Tibial artery (tissue), 4 donors: ENCODE data around the gene KCNMB3.
"Not testable (repeated sequence)": the region's sequence is repeated elsewhere in the genome, so short reads cannot be mapped to it uniquely, and the experiment has no call there.

Source experiments
- DNase-seq, 2 donors: peaks; one replicate each; pipeline ENCODE4 v3.0.0-alpha.2; 2019
- H3K27ac ChIP-seq, 2 donors: fragments of 200-600 bp; sonication (generic) in 1 of 2; 1 replicate in 1 of 2; 2 replicates in 1 of 2; pipeline ENCODE4 v1.5.1; 2018 to 2019; ENCODE audit warnings: mild to moderate bottlenecking in 1 of 2
- H3K27me3 ChIP-seq, 2 donors: fragments of 200-600 bp; sonication (generic) in 1 of 2; one replicate each; pipeline versions ENCODE4 v1.5.1 to v1.6.0; 2016 to 2019
- H3K36me3 ChIP-seq, 3 donors: fragments of 200-600 bp; sonication (generic) in 2 of 3; one replicate each; pipeline ENCODE4 v1.5.1; 2016 to 2019; ENCODE audit warnings: mild to moderate bottlenecking in 2 of 3
- H3K4me1 ChIP-seq, 4 donors: fragments of 200-600 bp; sonication (generic) in 2 of 4; 1 replicate in 3 of 4; 2 replicates in 1 of 4; pipeline ENCODE4 v1.5.1; 2016 to 2019
- H3K4me3 ChIP-seq, 2 donors: fragments of 200-600 bp; sonication (generic) in 1 of 2; 1 replicate in 1 of 2; 2 replicates in 1 of 2; pipeline ENCODE4 v1.5.1; 2018 to 2019; ENCODE audit warnings: mild to moderate bottlenecking in 2 of 2
- H3K9me3 ChIP-seq, 3 donors: fragments of 200-600 bp; sonication (generic) in 1 of 3; one replicate each; pipeline ENCODE4 v1.5.1; 2016 to 2019
- intact Hi-C: fragments of 100-400 bp; cut with DNase I; formaldehyde crosslinking; loops from one replicate; pipeline ENCODE4 v1.15.0; 2023; ENCODE audit warnings: low total_unique reads
- TF ChIP-seq, protein P1 (sequence below), 2 experiments: fragments of 200-600 bp in 1 of 2; fragments of 450-650 bp in 1 of 2; IDR thresholded peaks; one replicate each; pipeline ENCODE4 v1.5.1; 2017 to 2019; ENCODE audit warnings: antibody characterized with exemption in 2 of 2, mild to moderate bottlenecking in 1 of 2, moderate library complexity in 1 of 2

Gene KCNMB3

DNA sequence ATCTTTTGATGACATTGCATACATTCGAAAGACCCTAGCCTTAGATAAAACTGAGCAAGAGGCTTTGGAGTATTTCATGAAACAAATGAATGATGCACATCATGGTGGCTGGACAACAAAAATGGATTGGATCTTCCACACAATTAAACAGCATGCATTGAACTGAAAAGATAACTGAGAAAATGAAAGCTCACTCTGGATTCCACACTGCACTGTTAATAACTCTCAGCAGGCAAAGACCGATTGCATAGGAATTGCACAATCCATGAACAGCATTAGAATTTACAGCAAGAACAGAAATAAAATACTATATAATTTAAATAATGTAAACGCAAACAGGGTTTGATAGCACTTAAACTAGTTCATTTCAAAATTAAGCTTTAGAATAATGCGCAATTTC is 16.7 kb downstream of the KCNMB3 start:
- DNase-seq, result no peak
- Histone ChIP-seq H3K4me3 (no peak overlapping the region), H3K4me1 (no peaks in the 10 kb centered on the region), H3K27ac (no peak overlapping the region), H3K27me3 (no peaks in the 10 kb centered on the region), H3K9me3 (no peaks in the 10 kb centered on the region), H3K36me3 (peaks cover 34 to 46% (median 36%) of the 10 kb centered on the region in 3 donors)
- intact Hi-C loops, result no loop called here
- TF ChIP-seq, protein P1, sequence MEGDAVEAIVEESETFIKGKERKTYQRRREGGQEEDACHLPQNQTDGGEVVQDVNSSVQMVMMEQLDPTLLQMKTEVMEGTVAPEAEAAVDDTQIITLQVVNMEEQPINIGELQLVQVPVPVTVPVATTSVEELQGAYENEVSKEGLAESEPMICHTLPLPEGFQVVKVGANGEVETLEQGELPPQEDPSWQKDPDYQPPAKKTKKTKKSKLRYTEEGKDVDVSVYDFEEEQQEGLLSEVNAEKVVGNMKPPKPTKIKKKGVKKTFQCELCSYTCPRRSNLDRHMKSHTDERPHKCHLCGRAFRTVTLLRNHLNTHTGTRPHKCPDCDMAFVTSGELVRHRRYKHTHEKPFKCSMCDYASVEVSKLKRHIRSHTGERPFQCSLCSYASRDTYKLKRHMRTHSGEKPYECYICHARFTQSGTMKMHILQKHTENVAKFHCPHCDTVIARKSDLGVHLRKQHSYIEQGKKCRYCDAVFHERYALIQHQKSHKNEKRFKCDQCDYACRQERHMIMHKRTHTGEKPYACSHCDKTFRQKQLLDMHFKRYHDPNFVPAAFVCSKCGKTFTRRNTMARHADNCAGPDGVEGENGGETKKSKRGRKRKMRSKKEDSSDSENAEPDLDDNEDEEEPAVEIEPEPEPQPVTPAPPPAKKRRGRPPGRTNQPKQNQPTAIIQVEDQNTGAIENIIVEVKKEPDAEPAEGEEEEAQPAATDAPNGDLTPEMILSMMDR (IDR thresholded peaks at IDR 0.05), result no peak

DNA sequence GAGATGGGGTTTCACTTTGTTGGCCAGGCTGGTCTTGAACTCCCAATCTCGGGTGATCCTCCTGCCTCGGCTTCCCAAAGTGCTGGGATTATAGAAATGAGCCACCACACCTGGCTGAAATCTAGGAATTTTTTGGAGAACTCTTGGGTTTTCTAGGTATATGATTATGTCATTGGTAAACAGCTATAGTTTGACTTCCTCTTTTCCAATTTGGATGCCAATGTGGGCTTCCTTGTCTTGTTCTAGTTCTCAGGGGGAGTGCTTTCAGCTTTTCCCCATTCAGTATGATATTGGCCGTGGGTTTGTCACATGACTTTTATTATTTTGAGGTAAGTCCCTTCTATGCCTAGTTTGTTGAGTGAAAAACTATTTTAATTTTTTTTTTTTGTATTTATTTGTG is 17.9 kb downstream of the KCNMB3 start:
- no peaks in the 10 kb centered on the region for H3K27me3 ChIP-seq
- no peaks in the 10 kb centered on the region for H3K9me3 ChIP-seq
- no peak overlapping the region for H3K27ac ChIP-seq
- TF ChIP-seq, protein P1 (IDR thresholded peaks at IDR 0.05), result no peak
- DNase-seq, result no peak
- no peaks in the 10 kb centered on the region for H3K4me1 ChIP-seq
- no peak overlapping the region for H3K4me3 ChIP-seq
- H3K36me3 ChIP-seq, result peaks cover 34 to 48% (median 41%) of the 10 kb centered on the region in 3 donors
- intact Hi-C loops, result no loop called here

DNA sequence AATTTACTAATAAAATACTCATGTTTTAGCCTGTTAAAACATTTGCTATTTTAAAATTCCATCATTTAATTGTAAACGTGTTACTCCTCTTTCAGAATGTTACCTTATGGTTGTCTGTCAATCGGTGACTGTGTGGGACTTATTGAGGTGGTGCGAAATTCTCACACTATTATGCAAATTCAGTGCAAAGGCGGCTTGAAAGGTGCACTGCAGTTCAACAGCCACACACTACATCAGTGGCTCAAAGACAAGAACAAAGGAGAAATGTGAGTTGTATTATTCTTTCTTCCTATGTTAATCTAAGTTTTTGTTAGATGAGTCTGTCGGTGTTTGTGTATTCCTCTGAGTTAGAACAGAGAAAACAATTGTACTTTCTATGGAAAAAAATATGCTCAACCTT is 21.7 kb downstream of the KCNMB3 start:
- Histone ChIP-seq H3K4me1 (no peaks in the 10 kb centered on the region), H3K27me3 (no peaks in the 10 kb centered on the region), H3K4me3 (no peak overlapping the region), H3K36me3 (peaks cover 46 to 64% (median 51%) of the 10 kb centered on the region in 3 donors), H3K27ac (no peak overlapping the region), H3K9me3 (no peaks in the 10 kb centered on the region)
- no peak for DNase-seq
- intact Hi-C loops, result loop anchor here (10.0 kb wide), 1 partner anchor 76 kb away; no protein-coding TSS in a partner anchor
- TF ChIP-seq, protein P1 (IDR thresholded peaks at IDR 0.05), result no peak

DNA sequence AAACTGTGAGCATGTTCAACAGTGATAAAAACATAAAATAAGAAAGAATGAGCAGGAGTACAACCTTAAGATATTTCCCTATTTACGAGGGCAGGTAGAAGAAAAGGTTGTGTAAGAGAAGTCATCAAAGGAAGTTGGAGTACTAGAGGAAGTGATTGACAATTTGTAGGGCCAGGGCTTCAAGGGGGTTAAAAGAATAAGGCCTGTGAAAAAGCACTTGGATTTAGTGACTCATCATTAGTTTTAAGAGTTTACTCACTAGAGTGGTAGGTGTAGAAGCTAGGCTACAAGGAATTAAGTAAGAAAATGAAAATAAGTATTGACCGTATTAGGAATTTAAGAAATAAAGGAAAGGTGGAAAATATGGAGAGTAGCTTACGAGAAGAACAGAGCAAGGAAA is 23.6 kb downstream of the KCNMB3 start:
- Histone ChIP-seq H3K4me1 (no peaks in the 10 kb centered on the region), H3K27me3 (no peaks in the 10 kb centered on the region), H3K4me3 (no peak overlapping the region), H3K27ac (no peak overlapping the region), H3K36me3 (peaks cover 47 to 68% (median 53%) of the 10 kb centered on the region in 3 donors), H3K9me3 (no peaks in the 10 kb centered on the region)
- no peak for DNase-seq
- TF ChIP-seq, protein P1 (IDR thresholded peaks at IDR 0.05), result no peak
- intact Hi-C loops, result loop anchor here (10.0 kb wide), 1 partner anchor 77 kb away; no protein-coding TSS in a partner anchor

DNA sequence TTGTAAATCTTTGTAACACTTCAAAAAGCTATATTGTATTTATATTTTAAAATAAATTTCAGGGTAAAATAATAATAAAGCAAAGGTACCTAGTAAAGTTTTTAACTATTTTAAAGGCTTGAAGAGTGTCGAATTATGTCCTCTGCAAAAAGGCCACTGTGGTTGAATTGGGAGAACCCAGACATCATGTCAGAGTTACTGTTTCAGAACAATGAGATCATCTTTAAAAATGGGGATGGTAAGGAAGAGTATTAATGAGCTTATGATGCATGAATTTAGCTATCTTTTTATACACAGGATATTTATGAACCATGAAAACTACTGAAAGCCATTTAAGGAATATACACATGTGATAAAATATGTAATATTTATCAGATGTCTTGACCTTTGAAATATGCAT is 26.3 kb downstream of the KCNMB3 start:
- H3K4me1 ChIP-seq, result no peaks in the 10 kb centered on the region
- TF ChIP-seq, protein P1 (IDR thresholded peaks at IDR 0.05), result no peak
- peaks cover 47 to 61% (median 52%) of the 10 kb centered on the region in 3 donors for H3K36me3 ChIP-seq
- DNase-seq, result no peak
- H3K27ac ChIP-seq, result no peak overlapping the region
- no peaks in the 10 kb centered on the region for H3K9me3 ChIP-seq
- intact Hi-C loops, result loop anchor here (10.0 kb wide), 1 partner anchor 80 kb away; no protein-coding TSS in a partner anchor
- H3K4me3 ChIP-seq, result no peak overlapping the region
- H3K27me3 ChIP-seq, result no peaks in the 10 kb centered on the region

DNA sequence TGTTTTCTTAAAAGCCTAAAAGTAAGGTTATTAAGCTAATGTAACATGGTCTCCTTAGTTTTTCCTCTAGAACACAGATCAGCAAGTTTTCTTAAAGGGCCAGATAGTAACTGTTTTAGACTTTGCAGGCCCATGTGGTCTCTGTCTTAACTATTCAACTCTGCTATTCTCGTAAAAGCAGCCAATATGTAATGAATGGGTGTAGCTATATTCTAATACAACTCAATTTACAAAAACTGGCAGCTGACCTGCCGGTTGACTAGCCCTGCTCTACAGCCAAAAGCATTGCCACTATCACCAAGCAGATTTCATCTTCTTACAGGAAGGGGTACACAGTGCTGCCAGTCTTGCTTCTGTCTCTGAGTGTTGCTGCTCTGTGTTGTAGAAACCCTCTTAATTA is 27.4 kb downstream of the KCNMB3 start:
- H3K27ac ChIP-seq, result no peak overlapping the region
- peaks cover 43 to 52% (median 51%) of the 10 kb centered on the region in 3 donors for H3K36me3 ChIP-seq
- H3K9me3 ChIP-seq, result no peaks in the 10 kb centered on the region
- TF ChIP-seq, protein P1 (IDR thresholded peaks at IDR 0.05), result no peak
- no peak for DNase-seq
- no peaks in the 10 kb centered on the region for H3K27me3 ChIP-seq
- intact Hi-C loops, result loop anchor here (10.0 kb wide), 1 partner anchor 81 kb away; no protein-coding TSS in a partner anchor
- no peaks in the 10 kb centered on the region for H3K4me1 ChIP-seq
- no peak overlapping the region for H3K4me3 ChIP-seq

DNA sequence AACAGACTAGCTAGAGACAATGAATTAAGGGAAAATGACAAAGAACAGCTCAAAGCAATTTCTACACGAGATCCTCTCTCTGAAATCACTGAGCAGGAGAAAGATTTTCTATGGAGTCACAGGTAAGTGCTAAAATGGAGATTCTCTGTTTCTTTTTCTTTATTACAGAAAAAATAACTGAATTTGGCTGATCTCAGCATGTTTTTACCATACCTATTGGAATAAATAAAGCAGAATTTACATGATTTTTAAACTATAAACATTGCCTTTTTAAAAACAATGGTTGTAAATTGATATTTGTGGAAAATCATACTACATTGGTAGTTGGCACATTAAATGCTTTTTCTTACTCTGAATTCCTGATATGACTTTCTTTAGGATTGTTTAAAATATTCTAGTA is 32.7 kb downstream of the KCNMB3 start:
- DNase-seq, H3K27ac ChIP-seq, H3K9me3 ChIP-seq, H3K4me1 ChIP-seq, H3K27me3 ChIP-seq, intact Hi-C loops, H3K4me3 ChIP-seq: not testable (repeated sequence)
- H3K36me3 ChIP-seq, result peaks cover 22 to 24% (median 23%) of the 10 kb centered on the region in 3 donors

DNA sequence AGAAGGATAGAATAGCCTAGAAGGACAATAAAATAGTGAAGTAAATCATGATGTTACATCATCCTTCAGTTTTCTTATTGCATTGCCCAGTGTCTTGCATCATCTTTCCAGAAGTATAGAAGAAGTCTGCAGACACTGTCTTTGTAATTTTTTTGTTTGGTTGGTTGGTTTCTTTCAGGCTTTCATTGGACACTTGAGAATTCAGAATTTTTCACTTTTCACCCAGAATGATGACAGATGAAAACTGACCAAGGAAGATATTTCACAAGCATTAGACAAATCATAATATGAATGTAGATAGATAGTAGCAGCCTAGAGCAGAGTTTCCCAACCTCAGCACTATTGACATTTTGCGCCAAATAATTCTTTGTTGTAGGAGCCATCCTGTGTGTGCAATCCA is 35.4 kb downstream of the KCNMB3 start:
- H3K4me3 ChIP-seq, H3K27me3 ChIP-seq, H3K27ac ChIP-seq, H3K9me3 ChIP-seq, H3K4me1 ChIP-seq, DNase-seq, intact Hi-C loops: not testable (repeated sequence)
- H3K36me3 ChIP-seq, result peaks cover 22 to 29% (median 24%) of the 10 kb centered on the region in 3 donors
